ENCODE data around the gene PTPRG.

DNA sequence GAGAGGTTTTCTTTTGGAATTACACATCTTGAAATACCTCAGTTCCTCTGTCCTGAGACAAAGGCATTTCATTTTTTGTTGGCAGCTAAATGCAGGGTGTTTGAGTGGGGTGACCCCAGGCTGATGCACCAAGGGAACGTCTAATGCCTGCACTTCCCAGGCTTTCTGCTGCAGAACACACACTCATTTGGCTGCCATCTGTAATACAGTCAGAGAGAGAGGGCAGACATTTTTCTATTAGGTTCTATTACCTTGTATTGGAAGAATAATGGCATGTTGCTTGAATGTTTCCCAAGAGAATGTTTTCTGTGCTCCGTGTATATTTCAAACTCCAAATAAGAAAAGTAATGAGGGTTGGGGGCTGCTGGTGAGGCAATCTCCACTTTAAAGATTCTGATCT is 87.1 kb downstream of the PTPRG start:
- TF ChIP-seq, protein P1, sequence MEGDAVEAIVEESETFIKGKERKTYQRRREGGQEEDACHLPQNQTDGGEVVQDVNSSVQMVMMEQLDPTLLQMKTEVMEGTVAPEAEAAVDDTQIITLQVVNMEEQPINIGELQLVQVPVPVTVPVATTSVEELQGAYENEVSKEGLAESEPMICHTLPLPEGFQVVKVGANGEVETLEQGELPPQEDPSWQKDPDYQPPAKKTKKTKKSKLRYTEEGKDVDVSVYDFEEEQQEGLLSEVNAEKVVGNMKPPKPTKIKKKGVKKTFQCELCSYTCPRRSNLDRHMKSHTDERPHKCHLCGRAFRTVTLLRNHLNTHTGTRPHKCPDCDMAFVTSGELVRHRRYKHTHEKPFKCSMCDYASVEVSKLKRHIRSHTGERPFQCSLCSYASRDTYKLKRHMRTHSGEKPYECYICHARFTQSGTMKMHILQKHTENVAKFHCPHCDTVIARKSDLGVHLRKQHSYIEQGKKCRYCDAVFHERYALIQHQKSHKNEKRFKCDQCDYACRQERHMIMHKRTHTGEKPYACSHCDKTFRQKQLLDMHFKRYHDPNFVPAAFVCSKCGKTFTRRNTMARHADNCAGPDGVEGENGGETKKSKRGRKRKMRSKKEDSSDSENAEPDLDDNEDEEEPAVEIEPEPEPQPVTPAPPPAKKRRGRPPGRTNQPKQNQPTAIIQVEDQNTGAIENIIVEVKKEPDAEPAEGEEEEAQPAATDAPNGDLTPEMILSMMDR (conservative IDR thresholded peaks at IDR 0.05 in 1 of 2, IDR thresholded peaks at IDR 0.05 in 1 of 2; ENCODE audit: low read depth in 1 of 2, low read length in 2 of 2), result no peak
- no peak for TF ChIP-seq EZH2 (IDR thresholded peaks at IDR 0.05; ENCODE audit: low read length, missing control alignments)
